HepG2 (cell line): ENCODE data around the gene CDH13. TPM values are rescaled to one million over a fixed set of nuclear protein-coding genes. Genes with fewer than 3 reads are reported as not detected.

Experiments
- ATAC-seq: fragments of 200-7000 bp; cut with Tn5 transposase; 3 replicates; pipeline ENCODE4 v1.9.1; 2020; ENCODE audit warnings: mild to moderate bottlenecking, moderate library complexity
- BruUV-seq: library from RNA; stranded (reverse); fragments of 400-500 nt; replicated peaks from 2 replicates; lab custom pipeline; 2021; lab: Mats Ljungman, UMichigan
- CTCF ChIA-PET: fragments of 300-600 bp; formaldehyde crosslinking; extraction: SDS; loops from one replicate; lab custom pipeline; 2021; ENCODE audit warnings: low total read pairs, inconsistent platforms, low intra/inter-chr PET ratio; lab: Yijun Ruan, JAX
- POLR2A ChIA-PET: fragments of 350-600 bp; sonication (Branson Sonifier 250); formaldehyde crosslinking; loops from one replicate; lab custom pipeline; 2020; ENCODE audit warnings: antibody characterized with exemption, inconsistent platforms; lab: Yijun Ruan, JAX
- DNase-seq: peaks from one replicate; pipeline ENCODE4 v3.0.0-alpha.2; 2015; ENCODE audit warnings: low spot score
- FAIRE-seq: peaks from 3 replicates; lab custom pipeline; 2011; peaks lifted over from hg19 to GRCh38; lab: Jason Lieb, UNC
- H2AFZ ChIP-seq: one replicate; pipeline ENCODE4 v1.6.1; 2011; ENCODE audit warnings: low read length, inconsistent platforms
- H3K27ac ChIP-seq: fragments of 300-600 bp; 3 replicates; pipeline ENCODE4 v1.8.0; 2011; ENCODE audit warnings: mixed run types, mild to moderate bottlenecking, mixed read lengths, low read length, inconsistent platforms; ENCODE audit not compliant: insufficient read depth; ENCODE audit errors: extremely low read length
- H3K27me3 ChIP-seq, 2 experiments: fragments of 200-600 bp in 1 of 2; 2 replicates in 1 of 2; 3 replicates in 1 of 2; pipeline versions ENCODE4 v1.6.0 to v1.8.0; 2011; ENCODE audit warnings: low read length in 2 of 2, mild to moderate bottlenecking in 2 of 2, moderate library complexity in 2 of 2, inconsistent platforms in 1 of 2; ENCODE audit not compliant: insufficient read depth in 2 of 2, control insufficient read depth in 1 of 2
- H3K36me3 ChIP-seq, 2 experiments: fragments of 200-600 bp in 1 of 2; replicated peaks in 1 of 2; 2 replicates in 1 of 2; 3 replicates in 1 of 2; pipeline versions ENCODE4 v1.5.1 to v1.8.0; 2011; ENCODE audit warnings: low read length in 2 of 2, inconsistent platforms in 1 of 2; ENCODE audit not compliant: insufficient read depth in 2 of 2, control insufficient read depth in 1 of 2
- H3K4me1 ChIP-seq: 2 replicates; pipeline ENCODE4 v1.5.1; 2012; ENCODE audit warnings: low read length, inconsistent platforms; ENCODE audit not compliant: insufficient read depth
- H3K4me2 ChIP-seq: 2 replicates; pipeline ENCODE4 v1.6.0; 2011; ENCODE audit warnings: low read depth, low read length, inconsistent platforms
- H3K4me3 ChIP-seq, 3 experiments: fragments of 200-600 bp in 1 of 3; sonication (generic), shearing (Covaris generic) in 1 of 3; replicated peaks in 1 of 3; 2 replicates each; pipeline ENCODE4 v1.5.1; 2011 to 2016; ENCODE audit warnings: low read length in 3 of 3, inconsistent platforms in 2 of 3, low read depth in 2 of 3, mild to moderate bottlenecking in 2 of 3, control low read depth in 1 of 3, mixed read lengths in 1 of 3; ENCODE audit not compliant: insufficient read depth in 1 of 3
- H3K79me2 ChIP-seq: one replicate; pipeline ENCODE4 v1.6.1; 2011; ENCODE audit warnings: low read length, inconsistent platforms; ENCODE audit not compliant: insufficient read depth
- H3K9ac ChIP-seq: 2 replicates; pipeline ENCODE4 v1.6.0; 2011; ENCODE audit warnings: mild to moderate bottlenecking, low read depth, low read length, inconsistent platforms; ENCODE audit not compliant: insufficient read depth
- H3K9me3 ChIP-seq: 2 replicates; pipeline ENCODE4 v1.5.1; 2012; ENCODE audit warnings: mild to moderate bottlenecking, low read length
- H4K20me1 ChIP-seq: 2 replicates; pipeline ENCODE4 v1.6.0; 2011; ENCODE audit warnings: inconsistent platforms, mild to moderate bottlenecking, low read length, moderate library complexity; ENCODE audit not compliant: insufficient read depth
- ARHGAP35 ChIP-seq: sonication (generic); formaldehyde crosslinking; IDR thresholded peaks from 2 replicates; pipeline ENCODE4 v1.9.0; 2022; ENCODE audit warnings: mild to moderate bottlenecking, inconsistent platforms, moderate library complexity, missing genetic modification reagents, borderline replicate concordance
- GMEB2 ChIP-seq: IDR thresholded peaks from 2 replicates; pipeline ENCODE4 v1.6.1; 2016; ENCODE audit warnings: missing biosample characterization, missing genetic modification reagents, low read depth
- MLXIP ChIP-seq: sonication (generic); formaldehyde crosslinking; IDR thresholded peaks from 2 replicates; pipeline ENCODE4 v1.9.0; 2021; ENCODE audit warnings: missing genetic modification reagents, borderline replicate concordance
- RARA ChIP-seq: IDR thresholded peaks from 2 replicates; pipeline ENCODE4 v1.6.1; 2016; ENCODE audit warnings: missing genetic modification reagents, missing compliant biosample characterization
- RFXAP ChIP-seq: sonication (generic); formaldehyde crosslinking; IDR thresholded peaks from 2 replicates; pipeline ENCODE4 v1.4.0; 2020; ENCODE audit warnings: missing genetic modification reagents, borderline replicate concordance
- ZNF138 ChIP-seq: sonication (generic); formaldehyde crosslinking; IDR thresholded peaks from 2 replicates; pipeline ENCODE4 v1.5.0; 2020; ENCODE audit warnings: mild to moderate bottlenecking, low read depth, missing genetic modification reagents
- ZNF331 ChIP-seq: sonication (generic); formaldehyde crosslinking; IDR thresholded peaks from 2 replicates; pipeline ENCODE4 v1.4.0; 2020; ENCODE audit warnings: missing genetic modification reagents
- ZNF33A ChIP-seq: sonication (generic); formaldehyde crosslinking; IDR thresholded peaks from 2 replicates; pipeline ENCODE4 v1.5.1; 2020; ENCODE audit warnings: missing genetic modification reagents, mild to moderate bottlenecking, moderate library complexity, borderline replicate concordance
- WGBS: methylation state at CpG from one replicate; pipeline ENCODE4 v1.1.6; 2017; ENCODE audit warnings: low lambda C conversion rate; 5-methylcytosine and 5-hydroxymethylcytosine counted together
- in situ Hi-C: cut with HindIII; loops from 2 replicates; pipeline ENCODE4 v1.10.0; 2017; ENCODE audit warnings: low pct_unique_long_range_greater_than_20kb; ENCODE audit not compliant: extremely low pct_ligation_motif_present
- intact Hi-C: fragments of 100-400 bp; cut with micrococcal nuclease; formaldehyde crosslinking; loops from one replicate; pipeline ENCODE4 v1.10.0; 2022; ENCODE audit not compliant: unreplicated experiment
- polyA plus RNA-seq, 8 experiments: library from polyadenylated mRNA; depleted of rRNA in 3 of 8; stranded (reverse) in 7 of 8; unstranded in 1 of 8; fragments of >200 nt; fragmentation: Illumina TruSeq in 4 of 8; extraction: Trizol in 4 of 8; gene quantifications; 2 replicates each; pipeline versions ENCODE4 v1.2.1 to v1.2.3, GENCODE V29; 2011 to 2016; ENCODE audit warnings: low read depth in 4 of 8, missing spikeins in 1 of 8, mixed read lengths in 1 of 8; ENCODE audit not compliant: insufficient read depth in 1 of 8
- total RNA-seq, 5 experiments: library from RNA; depleted of rRNA; stranded (reverse); fragments of >200 nt; fragmentation: Illumina TruSeq; extraction: Trizol; gene quantifications; 2 replicates each; pipeline ENCODE4 v1.2.3, GENCODE V29; 2016; ENCODE audit warnings: low read depth in 1 of 5
- TF ChIP-seq, protein P1 (sequence below): sonication (generic); formaldehyde crosslinking; IDR thresholded peaks from one replicate; pipeline ENCODE4 v1.5.1; 2020; ENCODE audit warnings: mild to moderate bottlenecking, missing genetic modification reagents; ENCODE audit errors: not compliant biosample characterization

The CDH13 gene
- total and polyA plus RNA-seq, 2 of the 13 experiments (the other 11 are each of a cell fraction or from before 2014, with no cell fraction given) = not detected

DNA sequence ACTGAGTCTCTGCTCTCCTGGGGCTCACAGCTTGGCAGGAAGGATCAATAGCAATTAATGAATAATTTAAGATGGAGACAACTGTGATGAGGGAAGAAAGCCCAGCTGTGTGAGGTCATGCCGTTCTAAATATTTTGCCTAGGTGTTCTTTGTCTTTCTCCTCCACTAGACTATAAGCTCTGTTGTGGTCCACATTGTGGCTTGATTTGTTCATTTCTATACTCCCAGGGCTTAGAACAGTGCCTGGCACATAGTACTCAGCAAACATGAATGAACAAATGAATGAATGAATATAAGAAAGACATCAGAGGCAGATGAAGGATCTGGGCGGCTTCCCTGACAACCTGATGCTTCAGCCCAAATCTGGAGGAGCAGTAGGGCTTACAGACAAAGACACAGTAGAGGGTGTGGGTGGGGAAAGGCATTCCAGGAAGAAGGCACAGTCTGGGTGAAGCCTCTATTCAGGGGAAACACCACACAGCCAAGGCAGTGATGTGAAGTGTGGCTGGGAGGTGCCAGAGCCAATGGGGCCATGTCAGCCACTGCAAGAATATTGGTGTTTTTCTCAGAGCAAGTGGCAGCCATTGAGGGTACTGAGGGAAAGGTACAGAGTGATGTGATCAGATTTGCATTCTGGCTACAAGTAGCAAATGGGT is 8.3 kb downstream of the CDH13 start:
- H3K9ac ChIP-seq = no peak overlapping the region
- WGBS = 4% methylated on average over 2 of the region's 2 CpGs
- ATAC-seq (no peak), FAIRE-seq (no peak), DNase-seq (no peak)
- no peak overlapping the region for H3K27ac ChIP-seq
- no peak overlapping the region for H2AFZ ChIP-seq
- H3K36me3 ChIP-seq = no peaks in the 10 kb centered on the region
- intact Hi-C loops = no loop called here
- 0 out of 2 replicates have a peak, but pooled peaks cover 6% of the 10 kb centered on the region for H3K4me1 ChIP-seq
- ChIA-PET POLR2A (no interaction called here), CTCF (no interaction called here)
- H3K4me2 ChIP-seq = no peak overlapping the region
- no peaks in the 10 kb centered on the region for H3K79me2 ChIP-seq
- no TSS peak for BruUV-seq
- H3K9me3 ChIP-seq = no peaks in the 10 kb centered on the region
- no peaks in the 10 kb centered on the region for H3K27me3 ChIP-seq
- no peaks in the 10 kb centered on the region for H4K20me1 ChIP-seq
- in situ Hi-C loops = loop anchor here (10.0 kb wide), 1 partner anchor 370 kb away; no protein-coding TSS in a partner anchor
- H3K4me3 ChIP-seq = no peak overlapping the region
- TF ChIP-seq RARA (CRISPR knock-in tag) (no peak), GMEB2 (CRISPR knock-in tag) (no peak), ZNF331 (CRISPR knock-in tag) (no peak), MLXIP (no peak), ZNF138 (CRISPR knock-in tag) (no peak), ZNF33A (CRISPR knock-in tag) (no peak), RFXAP (CRISPR knock-in tag) (no peak), ARHGAP35 (CRISPR knock-in tag) (no peak)
- TF ChIP-seq, protein P1, sequence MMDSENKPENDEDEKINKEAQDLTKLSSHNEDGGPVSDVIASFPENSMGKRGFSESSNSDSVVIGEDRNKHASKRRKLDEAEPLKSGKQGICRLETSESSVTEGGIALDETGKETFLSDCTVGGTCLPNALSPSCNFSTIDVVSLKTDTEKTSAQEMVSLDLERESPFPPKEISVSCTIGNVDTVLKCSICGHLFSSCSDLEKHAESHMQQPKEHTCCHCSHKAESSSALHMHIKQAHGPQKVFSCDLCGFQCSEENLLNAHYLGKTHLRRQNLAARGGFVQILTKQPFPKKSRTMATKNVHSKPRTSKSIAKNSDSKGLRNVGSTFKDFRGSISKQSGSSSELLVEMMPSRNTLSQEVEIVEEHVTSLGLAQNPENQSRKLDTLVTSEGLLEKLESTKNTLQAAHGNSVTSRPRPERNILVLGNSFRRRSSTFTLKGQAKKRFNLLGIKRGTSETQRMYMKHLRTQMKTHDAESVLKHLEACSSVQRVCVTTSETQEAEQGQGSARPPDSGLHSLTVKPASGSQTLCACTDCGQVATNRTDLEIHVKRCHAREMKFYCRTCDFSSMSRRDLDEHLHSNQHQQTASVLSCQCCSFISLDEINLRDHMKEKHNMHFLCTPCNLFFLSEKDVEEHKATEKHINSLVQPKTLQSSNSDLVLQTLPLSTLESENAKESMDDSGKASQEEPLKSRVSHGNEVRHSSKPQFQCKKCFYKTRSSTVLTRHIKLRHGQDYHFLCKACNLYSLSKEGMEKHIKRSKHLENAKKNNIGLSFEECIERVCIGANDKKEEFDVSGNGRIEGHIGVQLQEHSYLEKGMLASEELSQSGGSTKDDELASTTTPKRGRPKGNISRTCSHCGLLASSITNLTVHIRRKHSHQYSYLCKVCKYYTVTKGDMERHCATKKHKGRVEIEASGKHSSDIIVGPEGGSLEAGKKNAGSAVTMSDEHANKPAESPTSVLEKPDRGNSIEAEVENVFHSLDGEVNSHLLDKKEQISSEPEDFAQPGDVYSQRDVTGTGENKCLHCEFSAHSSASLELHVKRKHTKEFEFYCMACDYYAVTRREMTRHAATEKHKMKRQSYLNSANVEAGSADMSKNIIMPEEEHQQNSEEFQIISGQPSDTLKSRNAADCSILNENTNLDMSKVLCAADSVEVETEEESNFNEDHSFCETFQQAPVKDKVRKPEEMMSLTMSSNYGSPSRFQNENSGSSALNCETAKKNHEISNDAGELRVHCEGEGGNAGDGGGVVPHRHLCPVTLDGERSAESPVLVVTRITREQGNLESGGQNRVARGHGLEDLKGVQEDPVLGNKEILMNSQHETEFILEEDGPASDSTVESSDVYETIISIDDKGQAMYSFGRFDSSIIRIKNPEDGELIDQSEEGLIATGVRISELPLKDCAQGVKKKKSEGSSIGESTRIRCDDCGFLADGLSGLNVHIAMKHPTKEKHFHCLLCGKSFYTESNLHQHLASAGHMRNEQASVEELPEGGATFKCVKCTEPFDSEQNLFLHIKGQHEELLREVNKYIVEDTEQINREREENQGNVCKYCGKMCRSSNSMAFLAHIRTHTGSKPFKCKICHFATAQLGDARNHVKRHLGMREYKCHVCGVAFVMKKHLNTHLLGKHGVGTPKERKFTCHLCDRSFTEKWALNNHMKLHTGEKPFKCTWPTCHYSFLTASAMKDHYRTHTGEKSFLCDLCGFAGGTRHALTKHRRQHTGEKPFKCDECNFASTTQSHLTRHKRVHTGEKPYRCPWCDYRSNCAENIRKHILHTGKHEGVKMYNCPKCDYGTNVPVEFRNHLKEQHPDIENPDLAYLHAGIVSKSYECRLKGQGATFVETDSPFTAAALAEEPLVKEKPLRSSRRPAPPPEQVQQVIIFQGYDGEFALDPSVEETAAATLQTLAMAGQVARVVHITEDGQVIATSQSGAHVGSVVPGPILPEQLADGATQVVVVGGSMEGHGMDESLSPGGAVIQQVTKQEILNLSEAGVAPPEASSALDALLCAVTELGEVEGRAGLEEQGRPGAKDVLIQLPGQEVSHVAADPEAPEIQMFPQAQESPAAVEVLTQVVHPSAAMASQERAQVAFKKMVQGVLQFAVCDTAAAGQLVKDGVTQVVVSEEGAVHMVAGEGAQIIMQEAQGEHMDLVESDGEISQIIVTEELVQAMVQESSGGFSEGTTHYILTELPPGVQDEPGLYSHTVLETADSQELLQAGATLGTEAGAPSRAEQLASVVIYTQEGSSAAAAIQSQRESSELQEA (CRISPR knock-in tag) = no peak
